IPS-NIHi7 (cell line): Measurements from ENCODE around the gene KRT75.

Source experiments
- DNase-seq: peaks from one replicate; pipeline ENCODE4 v3.0.0; 2012; ENCODE audit warnings: mixed read lengths; ENCODE audit errors: extremely low spot score

The KRT75 gene

GRCh38 chr12:52439845-52440244 is 5.7 kb upstream of the KRT75 start:
- DNase-seq = no peak

- no peak for DNase-seq
These were observed 5.2 kb upstream of the KRT75 start for GRCh38 chr12:52439420-52439819.

GRCh38 chr12:52438305-52439301 is 4.4 kb upstream of the KRT75 start:
- no peak for DNase-seq

GRCh38 chr12:52437508-52437907 is 3.3 kb upstream of the KRT75 start:
- DNase-seq = no peak

GRCh38 chr12:52436828-52437474 is 2.8 kb upstream of the KRT75 start:
- DNase-seq = no peak

- DNase-seq = no peak
These were observed 2.0 kb upstream of the KRT75 start for GRCh38 chr12:52436000-52436827.

- DNase-seq = no peak
These were observed 1.5 kb upstream of the KRT75 start for GRCh38 chr12:52435659-52435999.

GRCh38 chr12:52434760-52435530 is 774 bp upstream of the KRT75 start:
- no peak for DNase-seq

- DNase-seq = no peak
These were observed 580 bp downstream of the KRT75 start for GRCh38 chr12:52433501-52434080.

- no peak for DNase-seq
These were observed 1.5 kb downstream of the KRT75 start for GRCh38 chr12:52432559-52433207.

GRCh38 chr12:52428121-52428520 is 6.0 kb downstream of the KRT75 start:
- no peak for DNase-seq

- DNase-seq = no peak
These were observed 7.1 kb downstream of the KRT75 start for GRCh38 chr12:52427083-52427482.

GRCh38 chr12:52426034-52426433 is 8.1 kb downstream of the KRT75 start:
- DNase-seq = no peak

GRCh38 chr12:52425466-52425865 is 8.7 kb downstream of the KRT75 start:
- DNase-seq = no peak

- DNase-seq = no peak
These were observed 10.3 kb downstream of the KRT75 start for GRCh38 chr12:52423661-52424500.

- DNase-seq = no peak
These were observed 11.1 kb downstream of the KRT75 start for GRCh38 chr12:52423035-52423434.

GRCh38 chr12:52419656-52420055 is 14.5 kb downstream of the KRT75 start:
- no peak for DNase-seq

GRCh38 chr12:52418576-52419110 is 15.5 kb downstream of the KRT75 start:
- DNase-seq = no peak

GRCh38 chr12:52417740-52418139 is 16.4 kb downstream of the KRT75 start:
- DNase-seq = no peak
